HG02870 (cell line): ENCODE results near the gene TTC23.

Experiments
- ATAC-seq: cut with Tn5 transposase; IDR thresholded peaks from one replicate; pipeline ENCODE4 v1.9.1; 2021; ENCODE audit warnings: mild to moderate bottlenecking, moderate library complexity; ENCODE audit not compliant: unreplicated experiment

TTC23 gene, protein sequence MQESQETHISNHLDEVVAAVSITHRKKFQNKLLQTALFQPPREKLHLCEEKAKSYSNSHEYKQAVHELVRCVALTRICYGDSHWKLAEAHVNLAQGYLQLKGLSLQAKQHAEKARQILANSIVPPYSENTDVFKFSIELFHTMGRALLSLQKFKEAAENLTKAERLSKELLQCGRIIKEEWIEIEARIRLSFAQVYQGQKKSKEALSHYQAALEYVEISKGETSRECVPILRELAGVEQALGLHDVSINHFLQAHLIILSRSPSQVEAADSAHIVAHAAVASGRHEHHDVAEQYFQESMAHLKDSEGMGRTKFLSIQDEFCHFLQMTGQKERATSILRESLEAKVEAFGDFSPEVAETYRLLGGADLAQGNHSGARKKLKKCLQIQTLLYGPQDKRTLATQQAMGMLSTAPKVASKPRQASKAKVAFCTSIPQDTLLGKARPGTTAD

GRCh38 chr15:99249270-99249841 lies at the start of gene TTC23:
TTC23 (minus strand) TSS chr15:99249581; CDS start chr15:99228712, 20,869 bp downstream.
- no peak for ATAC-seq

DNA sequence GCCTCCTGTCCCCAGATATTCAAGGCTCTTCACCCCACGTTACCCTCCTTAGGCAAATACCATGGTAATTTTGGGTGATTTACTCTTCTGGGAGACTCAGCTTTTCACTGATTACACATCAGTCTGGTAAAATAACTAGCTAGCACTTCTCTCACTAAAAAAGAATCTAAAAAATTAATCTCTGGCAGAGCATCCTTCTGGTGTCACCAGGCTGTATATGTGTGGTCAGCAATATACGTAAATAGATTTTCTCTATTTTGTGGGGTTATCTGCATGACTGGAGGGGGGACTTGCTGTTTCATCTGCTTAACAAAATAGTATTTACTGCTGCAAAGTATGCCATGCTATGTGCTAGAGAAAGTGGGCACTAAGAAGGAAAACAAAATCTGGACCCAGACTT lies 47.0 kb upstream of the TTC23 start:
- no peak for ATAC-seq

DNA sequence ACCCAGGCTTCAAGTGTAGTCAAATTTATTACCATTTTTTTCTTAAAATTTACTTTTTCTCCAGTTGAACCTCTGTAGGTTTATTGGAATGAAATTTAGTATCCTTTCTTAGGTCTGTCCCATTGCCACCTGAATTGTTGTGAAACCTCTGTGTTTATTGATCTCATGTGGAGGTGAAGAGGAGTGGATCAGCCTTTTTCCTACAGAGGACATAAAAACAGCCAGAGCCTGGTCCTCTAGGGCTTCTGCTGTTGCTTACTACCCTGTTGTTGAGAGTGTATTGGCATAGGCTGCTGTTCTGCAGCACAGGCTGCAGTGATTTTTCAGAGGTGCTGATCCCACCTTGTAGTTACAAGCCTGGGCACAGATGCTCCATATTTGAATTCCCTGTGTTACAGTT lies 46.5 kb upstream of the TTC23 start:
- ATAC-seq, result no peak

DNA sequence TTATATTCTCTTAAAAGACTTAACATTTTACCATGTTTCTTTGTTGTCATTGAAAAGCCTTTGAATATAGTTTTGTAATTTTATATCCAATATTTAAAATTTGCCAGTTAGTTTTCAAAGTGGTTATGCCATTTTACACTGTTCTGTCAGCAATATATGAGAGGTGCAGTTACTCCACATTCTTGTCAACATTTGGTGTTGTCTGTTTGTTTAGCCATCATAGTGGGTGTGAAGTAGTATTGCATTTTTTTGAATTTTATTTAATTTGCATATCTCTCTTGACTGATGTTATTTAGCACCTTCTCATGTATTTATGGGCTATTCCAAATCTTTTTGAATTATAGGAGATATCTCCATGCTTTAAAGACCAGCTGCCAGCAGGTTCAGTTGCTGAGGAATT lies 42.3 kb upstream of the TTC23 start:
- ATAC-seq, result no peak

GRCh38 chr15:99283717-99284116 lies 34.3 kb upstream of the TTC23 start:
- no peak for ATAC-seq

GRCh38 chr15:99282586-99282985 lies 33.2 kb upstream of the TTC23 start:
- ATAC-seq, result no peak

DNA sequence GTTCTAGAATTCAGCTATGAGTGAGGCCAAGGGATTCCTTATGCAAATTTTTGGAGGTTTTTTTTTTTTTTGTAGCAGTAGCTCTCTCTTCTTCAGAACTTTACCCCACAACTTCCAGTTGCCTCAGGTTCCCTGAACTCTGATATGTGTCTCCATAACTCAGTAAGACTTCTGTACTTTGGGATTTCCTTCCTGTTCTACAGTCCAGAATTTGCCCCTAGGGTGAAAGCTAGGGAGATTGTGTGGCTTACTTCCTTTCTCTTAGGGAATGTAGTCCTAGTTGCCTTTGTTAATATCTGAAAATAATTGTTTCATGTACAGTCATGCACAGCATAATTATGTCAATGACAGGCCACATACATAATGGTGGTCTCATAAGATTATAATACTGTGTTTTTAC lies 32.7 kb upstream of the TTC23 start:
- ATAC-seq, result no peak

DNA sequence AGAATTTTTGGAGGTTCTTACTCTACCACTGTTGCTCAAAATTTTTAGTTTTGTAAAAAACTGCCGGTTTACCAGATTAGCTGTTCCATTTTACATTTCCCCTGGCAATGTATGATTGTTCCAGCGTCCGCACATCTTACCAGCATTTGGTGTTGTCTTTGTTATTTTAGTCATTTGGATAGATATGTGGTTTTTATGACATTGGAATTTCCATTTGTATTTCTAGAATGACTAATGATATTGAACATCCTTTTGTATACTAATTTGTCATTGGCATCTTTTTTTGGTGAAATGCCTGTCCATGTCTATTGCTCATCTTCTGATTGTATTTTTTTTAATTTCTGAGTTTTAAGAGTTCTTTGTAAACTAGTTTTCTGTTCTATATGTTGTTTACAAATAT lies 30.4 kb upstream of the TTC23 start:
- no peak for ATAC-seq

DNA sequence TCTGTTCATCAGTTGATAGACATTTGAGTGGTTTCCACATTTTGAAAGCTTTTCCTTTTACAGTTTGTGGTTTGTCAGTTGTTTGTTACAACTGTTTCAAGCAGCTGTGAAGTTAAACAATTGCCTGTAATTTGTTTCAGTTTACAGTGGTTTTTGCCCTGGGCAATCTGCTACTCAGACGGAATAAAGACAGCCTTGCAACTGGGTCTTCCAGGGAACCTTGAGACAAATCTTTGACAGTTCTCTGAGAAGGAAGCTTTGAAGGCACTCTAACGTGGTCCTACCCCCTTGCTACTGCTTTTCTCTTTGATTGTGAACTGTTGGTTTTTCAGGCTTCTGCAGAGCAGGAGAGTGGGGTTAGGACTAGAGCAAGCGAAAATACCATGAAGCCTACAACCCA lies 29.9 kb upstream of the TTC23 start:
- ATAC-seq, result no peak

- no peak for ATAC-seq
Observed at GRCh38 chr15:99275525-99276128, 26.2 kb upstream of the TTC23 start.

DNA sequence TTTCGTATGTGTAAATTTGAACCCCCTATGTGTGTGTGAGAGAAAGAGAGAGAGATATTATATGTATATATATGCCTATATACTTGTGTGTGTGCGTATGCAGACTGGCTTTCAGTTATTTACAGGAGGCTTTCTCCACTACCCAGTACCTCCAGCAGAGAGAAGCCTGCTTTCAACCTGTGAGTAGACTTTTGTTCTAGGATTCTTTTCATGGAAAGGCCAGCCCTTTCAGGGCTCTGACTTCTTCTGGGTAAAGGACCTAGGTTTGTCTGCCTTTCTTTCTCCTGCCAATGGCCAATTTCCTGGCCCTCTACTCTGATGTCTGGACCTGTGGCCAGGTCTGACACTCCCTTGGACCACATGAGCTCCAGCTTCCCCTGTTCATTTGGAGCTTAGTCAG lies 25.7 kb upstream of the TTC23 start:
- ATAC-seq, result no peak

DNA sequence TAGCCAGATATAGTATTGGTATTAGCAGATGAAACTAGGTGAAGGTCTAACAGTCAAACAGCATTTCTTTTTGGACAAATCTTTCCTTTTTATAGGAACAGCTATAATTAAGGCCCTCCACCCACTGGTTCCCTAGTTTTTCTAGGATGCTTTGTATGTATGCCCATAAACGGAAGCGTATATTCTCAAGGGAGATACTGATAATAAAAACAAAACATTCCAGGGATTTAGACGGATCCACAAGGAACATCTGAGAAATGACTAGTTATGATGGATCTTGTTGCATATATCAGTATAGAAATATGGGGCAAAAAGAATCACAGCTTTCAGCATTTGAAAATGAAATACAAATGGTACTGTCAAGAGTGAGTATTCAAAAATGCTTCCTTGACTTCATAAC lies 24.4 kb upstream of the TTC23 start:
- no peak for ATAC-seq

GRCh38 chr15:99268431-99268830 lies 19.1 kb upstream of the TTC23 start:
- no peak for ATAC-seq

- ATAC-seq, result no peak
Observed at GRCh38 chr15:99267957-99268356, 18.6 kb upstream of the TTC23 start.

DNA sequence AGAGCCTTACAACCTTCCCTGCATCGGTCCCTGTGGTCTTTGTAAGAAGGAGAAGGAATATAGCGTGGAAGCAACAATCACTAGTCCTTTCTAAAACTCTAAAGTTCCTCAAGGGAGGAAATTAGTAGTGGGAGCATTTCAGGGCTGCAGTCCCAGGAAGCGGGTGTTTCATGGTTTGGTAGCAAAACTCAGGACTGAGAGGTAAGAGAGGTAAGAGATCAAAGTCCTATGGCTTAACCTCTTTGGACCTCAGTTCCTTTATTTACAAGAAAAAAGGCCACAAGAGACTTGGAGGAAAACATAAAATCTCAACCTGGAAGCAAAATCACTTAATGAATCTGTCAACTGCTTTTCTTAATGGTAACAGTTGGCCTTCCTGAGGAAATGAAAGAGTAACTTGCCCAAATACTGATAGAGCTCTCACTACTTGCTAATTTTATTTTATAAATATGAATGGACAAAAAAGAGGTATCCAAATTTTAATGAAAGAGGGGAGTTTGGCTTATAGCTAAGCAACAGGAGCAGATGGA lies 16.2 kb upstream of the TTC23 start:
- no peak for ATAC-seq

DNA sequence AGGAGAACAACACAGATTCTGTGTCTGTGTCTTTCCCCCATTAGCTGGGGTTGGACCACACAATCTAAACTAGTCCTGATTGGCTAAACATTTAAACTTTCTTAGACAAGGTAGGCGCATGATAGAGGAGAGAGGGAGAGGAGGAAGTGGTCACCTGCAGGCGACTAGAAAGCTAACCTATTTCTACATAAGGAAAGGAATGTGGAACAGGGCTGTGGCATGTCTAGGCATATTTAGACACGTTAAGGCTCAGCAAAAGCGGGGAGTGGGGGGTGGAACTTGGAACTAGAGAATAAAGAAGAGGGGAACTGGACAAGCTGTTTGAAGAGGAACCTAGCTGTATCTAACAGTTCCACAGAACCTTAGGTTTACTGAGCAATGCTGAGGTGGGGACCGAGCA lies 14.7 kb upstream of the TTC23 start:
- no peak for ATAC-seq

DNA sequence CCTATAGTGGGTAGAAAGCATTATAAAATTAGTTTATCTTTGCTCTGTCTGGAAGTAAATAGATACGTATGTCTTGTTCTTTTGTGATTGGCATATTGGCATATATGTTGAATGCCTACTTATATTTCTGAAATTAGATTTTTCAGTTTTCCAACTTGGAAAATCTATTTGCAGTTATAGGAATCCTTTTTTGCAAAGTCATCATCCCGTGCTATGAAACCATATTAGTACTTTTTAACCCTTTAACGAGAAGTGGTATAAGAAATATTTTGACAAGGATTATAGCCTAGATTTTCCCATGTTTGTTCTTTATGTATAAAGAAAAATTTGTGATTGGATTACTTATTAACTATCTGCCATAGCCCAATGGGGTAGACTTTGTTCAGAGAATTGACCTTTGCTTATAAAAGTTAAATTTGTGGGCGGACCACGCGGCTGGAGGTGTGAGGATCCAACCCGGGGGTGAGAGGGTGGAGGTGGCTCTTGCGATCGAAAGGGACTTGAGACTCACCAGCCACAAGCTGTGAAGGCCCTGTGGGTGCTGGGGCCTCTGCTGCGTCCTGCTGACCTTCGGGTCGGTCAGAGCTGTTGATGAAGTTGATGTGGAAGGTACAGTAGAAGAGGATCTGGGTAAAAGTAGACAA lies 7.8 kb upstream of the TTC23 start:
- ATAC-seq, result no peak

GRCh38 chr15:99253381-99254090 lies 4.2 kb upstream of the TTC23 start:
- ATAC-seq, result no peak

- ATAC-seq, result no peak
Observed at GRCh38 chr15:99252326-99252725, 2.9 kb upstream of the TTC23 start.

DNA sequence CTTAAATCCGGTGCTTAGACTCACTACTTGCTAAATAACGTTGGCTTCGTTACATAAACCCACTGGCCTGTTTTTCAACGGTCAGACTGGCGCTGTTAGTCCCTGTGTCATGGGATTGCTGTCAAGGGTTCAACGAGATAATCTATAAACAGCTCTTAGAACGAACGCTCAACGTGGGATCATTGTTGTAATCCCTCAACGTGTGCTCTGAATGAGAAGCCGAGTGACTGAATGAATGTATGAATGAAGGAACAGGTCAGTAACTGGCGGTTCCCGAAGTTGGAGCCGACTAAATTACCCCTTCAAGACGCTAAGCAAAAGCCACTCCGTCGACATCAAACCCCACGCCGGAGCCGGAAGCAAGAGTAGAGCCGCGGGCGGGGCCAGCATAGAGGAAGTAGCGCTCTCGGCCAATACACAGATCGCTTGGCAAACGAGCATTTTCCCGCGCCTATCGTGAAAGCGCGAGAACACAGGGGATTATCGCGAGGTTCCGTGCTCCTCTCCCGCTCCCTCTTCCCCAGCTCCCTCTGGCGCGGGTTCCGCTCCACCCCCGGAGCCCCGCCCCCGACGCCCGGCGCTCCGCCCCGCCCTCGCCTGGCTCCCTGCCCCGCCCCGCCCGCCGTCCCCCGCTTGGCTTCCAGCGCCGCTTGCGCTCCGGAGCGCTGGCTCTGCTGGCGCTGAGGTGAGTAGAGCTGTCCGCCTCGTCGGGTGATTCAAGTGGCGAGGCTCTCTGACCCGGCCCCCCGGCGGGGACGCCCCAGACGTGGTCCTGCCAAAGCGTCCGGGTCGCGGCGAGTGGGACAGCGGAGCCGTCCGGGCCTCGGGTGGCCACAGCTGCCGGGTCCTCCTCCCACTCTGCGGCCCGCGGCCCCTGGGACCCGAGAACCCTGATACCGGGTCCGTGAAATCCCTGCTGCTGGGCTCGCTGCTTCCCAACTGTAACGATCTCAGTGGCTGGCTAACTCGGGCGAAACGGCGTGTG lies 1.8 kb upstream of the TTC23 start, which contains the start of gene LRRC28:
TSS of gene LRRC28 (plus strand) at position 625 of the 985 bp plus-strand sequence. CDS start 4,477 bp downstream, outside the sequence.
- peak; percentile 97 for ATAC-seq
